RWPE1 (cell line): ENCODE results near the gene SLC6A6.

Experiments
- CTCF ChIA-PET: fragments of 350-600 bp; sonication (Branson Sonifier 250); formaldehyde crosslinking; extraction: SDS; loops from one replicate; lab custom pipeline; 2021; lab: Yijun Ruan, JAX
- POLR2A ChIA-PET: fragments of 400-600 bp; formaldehyde crosslinking; extraction: SDS; loops from one replicate; lab custom pipeline; 2020; ENCODE audit warnings: antibody characterized with exemption; ENCODE audit not compliant: low non-redundant PET; lab: Yijun Ruan, JAX
- DNase-seq: peaks from one replicate; pipeline ENCODE4 v3.0.0; 2012; ENCODE audit warnings: low spot score
- H3K27ac ChIP-seq: fragments of 450-650 bp; 2 replicates; pipeline ENCODE4 v1.5.1; 2017
- TF ChIP-seq, protein P1 (sequence below): fragments of 450-650 bp; conservative IDR thresholded peaks from 2 replicates; pipeline ENCODE4 v1.5.1; 2017; ENCODE audit warnings: low read depth, mild to moderate bottlenecking

SLC6A6 gene

DNA sequence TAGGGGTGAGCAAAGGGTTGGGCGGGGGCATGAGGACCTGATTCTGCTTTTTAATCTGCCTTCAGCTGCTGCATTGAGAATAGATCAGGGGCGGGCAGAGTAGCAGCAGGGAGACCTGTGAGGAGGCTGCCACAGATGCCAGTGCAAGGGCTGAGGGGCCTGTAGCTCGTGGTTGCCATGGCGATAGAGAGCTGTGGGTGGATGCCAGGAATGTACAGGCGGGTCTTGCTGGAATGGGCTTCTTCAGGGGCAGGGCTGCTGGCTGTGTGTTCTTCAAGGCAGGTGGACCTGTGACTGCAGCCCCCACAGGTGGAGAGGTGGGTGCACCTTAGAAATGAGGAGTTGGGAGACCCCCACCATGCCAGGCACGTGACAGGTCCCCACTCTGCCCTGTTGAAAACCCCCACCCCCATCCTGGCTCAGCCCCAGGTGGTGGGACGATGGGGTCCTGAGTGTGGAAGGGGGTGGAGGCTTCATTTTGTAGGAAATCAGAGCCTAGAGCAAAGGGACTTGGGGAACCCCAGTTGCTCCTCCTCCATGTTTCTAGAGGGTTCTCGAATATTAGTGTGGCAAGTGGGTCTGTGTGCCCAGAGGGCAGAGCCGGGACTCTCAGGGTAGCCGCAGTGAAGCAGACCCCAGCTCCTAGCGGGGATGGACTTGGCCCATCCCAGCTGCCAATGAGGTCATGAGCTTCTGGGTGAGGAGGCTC, 38.3 kb downstream of the SLC6A6 start:
- ChIA-PET POLR2A (no interaction called here), CTCF (no interaction called here)
- TF ChIP-seq, protein P1, sequence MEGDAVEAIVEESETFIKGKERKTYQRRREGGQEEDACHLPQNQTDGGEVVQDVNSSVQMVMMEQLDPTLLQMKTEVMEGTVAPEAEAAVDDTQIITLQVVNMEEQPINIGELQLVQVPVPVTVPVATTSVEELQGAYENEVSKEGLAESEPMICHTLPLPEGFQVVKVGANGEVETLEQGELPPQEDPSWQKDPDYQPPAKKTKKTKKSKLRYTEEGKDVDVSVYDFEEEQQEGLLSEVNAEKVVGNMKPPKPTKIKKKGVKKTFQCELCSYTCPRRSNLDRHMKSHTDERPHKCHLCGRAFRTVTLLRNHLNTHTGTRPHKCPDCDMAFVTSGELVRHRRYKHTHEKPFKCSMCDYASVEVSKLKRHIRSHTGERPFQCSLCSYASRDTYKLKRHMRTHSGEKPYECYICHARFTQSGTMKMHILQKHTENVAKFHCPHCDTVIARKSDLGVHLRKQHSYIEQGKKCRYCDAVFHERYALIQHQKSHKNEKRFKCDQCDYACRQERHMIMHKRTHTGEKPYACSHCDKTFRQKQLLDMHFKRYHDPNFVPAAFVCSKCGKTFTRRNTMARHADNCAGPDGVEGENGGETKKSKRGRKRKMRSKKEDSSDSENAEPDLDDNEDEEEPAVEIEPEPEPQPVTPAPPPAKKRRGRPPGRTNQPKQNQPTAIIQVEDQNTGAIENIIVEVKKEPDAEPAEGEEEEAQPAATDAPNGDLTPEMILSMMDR: no peak
- DNase-seq: no peak
- no peak overlapping the region; the same call in 1 of the 2 replicates for H3K27ac ChIP-seq

DNA sequence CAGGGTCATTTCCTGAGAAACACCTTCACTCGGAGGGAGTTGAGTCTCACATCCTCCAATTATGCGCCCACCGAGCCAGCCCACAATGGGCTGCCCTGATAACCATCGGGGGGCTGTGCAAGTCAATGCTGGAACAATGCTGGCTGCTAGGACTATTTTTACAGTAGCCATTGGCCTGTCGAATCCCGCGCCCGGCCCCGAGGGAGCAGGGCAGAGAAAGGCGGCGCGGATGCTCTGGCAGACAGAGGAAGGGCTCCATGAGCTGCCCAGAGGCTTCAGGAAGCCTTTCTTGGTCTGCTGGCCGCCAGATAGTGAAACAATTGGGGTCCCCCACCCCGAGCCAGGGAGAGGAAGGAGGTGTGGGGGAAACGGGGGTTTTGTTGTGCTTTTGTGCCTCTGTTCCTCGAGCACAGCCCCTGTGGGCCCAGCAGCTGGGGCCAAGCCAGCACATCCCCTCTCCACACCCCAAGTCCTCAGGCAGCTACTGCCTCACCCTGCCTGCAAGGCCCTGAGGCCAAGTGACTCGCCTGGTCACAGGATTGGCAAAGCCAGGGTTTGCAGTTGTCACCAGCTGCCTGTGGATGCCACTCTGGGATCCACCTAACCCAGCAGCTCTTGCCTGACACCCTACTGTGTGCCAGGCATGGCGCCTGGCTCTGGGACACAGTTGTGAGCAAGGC, 39.0 kb downstream of the SLC6A6 start:
- DNase-seq: no peak
- TF ChIP-seq, protein P1: no peak
- POLR2A ChIA-PET: no interaction called here
- CTCF ChIA-PET: no interaction called here
- peak overlapping the region; percentile 23 for H3K27ac ChIP-seq

DNA sequence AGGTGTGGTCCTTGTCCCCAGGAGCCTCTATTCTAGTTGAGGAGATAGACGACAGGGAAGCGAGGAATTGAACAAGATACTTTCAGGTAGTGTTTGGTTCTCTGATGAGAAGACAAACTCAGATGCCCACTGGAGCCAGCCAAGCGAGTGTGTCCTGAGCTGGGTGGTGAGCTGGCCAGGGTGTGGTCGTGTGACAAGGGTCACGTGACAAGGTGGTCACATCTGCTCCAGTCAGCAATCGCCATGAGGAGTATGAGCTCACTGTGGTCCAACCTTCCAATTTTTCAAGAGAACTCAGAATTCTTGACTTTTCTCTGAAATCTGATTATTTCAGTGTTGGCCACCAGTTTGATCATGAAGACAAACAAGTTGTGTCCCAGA, 39.5 kb downstream of the SLC6A6 start:
- H3K27ac ChIP-seq: peak overlapping the region; percentile 23
- no peak for DNase-seq
- CTCF ChIA-PET: no interaction called here
- POLR2A ChIA-PET: no interaction called here
- TF ChIP-seq, protein P1: no peak

DNA sequence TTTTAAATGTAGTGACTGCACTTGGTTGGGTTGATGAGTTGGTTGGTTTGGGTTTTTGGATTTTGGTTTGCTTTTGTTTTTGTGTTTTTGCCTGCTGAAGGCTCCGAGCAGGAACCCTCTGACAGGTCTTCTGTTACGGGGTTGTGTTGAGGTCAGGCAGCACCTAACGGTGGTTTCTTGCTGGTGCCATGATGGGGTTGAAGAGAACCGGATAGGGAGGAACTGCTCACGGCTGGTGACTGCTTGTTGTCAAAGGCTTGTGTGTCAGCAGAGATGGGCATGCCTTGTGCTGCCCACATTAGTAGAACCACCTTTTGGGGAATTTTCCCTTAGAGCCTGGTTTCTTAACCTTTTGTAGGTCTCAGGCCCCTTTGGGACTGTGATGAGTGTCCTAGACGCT, 42.0 kb downstream of the SLC6A6 start:
- TF ChIP-seq, protein P1: no peak
- ChIA-PET POLR2A (no interaction called here), CTCF (no interaction called here)

DNA sequence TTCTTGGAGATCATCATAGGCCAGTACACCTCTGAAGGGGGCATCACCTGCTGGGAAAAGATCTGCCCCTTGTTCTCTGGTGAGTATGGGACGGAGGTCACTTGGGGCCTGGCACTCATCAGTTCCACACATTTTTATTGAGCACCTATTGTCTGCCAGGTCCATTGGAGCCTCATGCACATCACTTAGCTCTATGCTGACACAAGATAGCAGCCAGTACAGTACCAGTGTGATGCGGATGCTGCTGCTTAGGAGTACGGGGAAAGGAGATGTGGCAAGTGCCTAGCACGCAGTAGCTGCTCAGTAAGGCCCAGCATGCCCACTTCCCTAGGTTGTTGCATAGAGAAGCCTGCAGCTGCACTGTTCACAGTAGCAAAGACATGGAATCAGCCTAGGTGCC, 43.4 kb downstream of the SLC6A6 start:
- H3K27ac ChIP-seq: no peak overlapping the region
- ChIA-PET POLR2A (no interaction called here), CTCF (no interaction called here)
- DNase-seq: no peak
- TF ChIP-seq, protein P1: no peak

More for the DNA sequence above, 42.0 kb downstream of the SLC6A6 start:
- no peak for DNase-seq
- H3K27ac ChIP-seq: no peak overlapping the region

DNA sequence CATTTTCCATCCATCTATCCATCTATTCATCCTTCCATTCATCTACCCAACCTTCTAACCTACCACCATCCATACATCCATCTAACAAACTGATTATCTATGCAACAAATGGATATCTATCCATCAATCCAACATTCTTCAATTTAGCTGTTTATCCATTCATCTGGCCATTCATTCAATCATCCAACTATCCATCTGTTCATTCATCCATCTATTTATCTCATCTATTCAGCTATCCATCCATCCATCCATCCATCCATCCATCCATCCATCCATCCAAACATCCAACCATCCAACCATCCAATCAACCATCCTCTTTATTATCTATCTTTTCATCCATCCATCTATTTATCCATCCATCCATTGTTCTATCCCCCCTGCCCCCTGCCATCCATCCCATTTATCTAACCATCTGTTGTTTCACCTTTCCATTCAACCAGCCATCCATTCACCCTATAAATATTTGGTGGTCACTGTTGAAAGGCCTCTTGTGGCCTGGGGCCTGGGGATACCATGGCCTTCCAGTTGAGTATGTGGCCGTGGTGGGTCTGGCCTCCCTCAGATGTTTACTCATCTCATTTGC, 44.7 kb downstream of the SLC6A6 start:
- H3K27ac ChIP-seq: no peak overlapping the region
- TF ChIP-seq, protein P1: no peak
- no peak for DNase-seq
- ChIA-PET POLR2A (no interaction called here), CTCF (interaction anchor here (0.6 kb wide), 1 partner anchor 22 kb away, joined by 3 read pairs; no protein-coding TSS in a partner anchor)
